ENCODE data around the gene GNRH2.

- TF ChIP-seq CTCF (conservative IDR thresholded peaks at IDR 0.05) (no peak), EZH2 (IDR thresholded peaks at IDR 0.05; ENCODE audit: low read depth) (no peak)
Observed at GRCh38 chr20:3093861-3094361, 50.5 kb downstream of the GNRH2 start.
